GM12874 (cell line): ENCODE data around the gene CEP164.

Experiments
- TF ChIP-seq, protein P1 (sequence below): IDR thresholded peaks from 2 replicates; pipeline ENCODE4 v1.5.1; 2011; ENCODE audit warnings: low read depth, mild to moderate bottlenecking, control low read depth, low read length, moderate library complexity; ENCODE audit not compliant: insufficient read depth

CEP164 gene

DNA sequence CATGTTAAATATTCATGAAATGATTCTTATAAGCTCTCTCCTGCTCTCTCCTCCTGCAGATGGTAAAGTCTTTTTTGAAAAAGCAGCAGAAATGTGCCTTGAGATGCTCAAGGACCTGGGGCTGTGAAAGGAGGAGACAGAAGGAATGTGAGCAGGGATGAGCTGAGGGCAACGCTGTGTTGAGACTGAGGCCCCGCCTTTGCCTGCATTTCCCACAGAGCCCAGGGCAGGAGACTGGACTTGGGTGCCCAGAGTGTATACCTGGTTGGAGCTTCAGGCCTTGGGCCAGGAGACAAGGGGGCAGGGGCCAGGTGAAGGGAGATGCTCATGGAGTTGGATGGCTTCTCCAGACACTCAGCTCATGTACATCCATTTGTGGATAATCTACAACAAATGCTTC is 39.2 kb downstream of the CEP164 start:
- TF ChIP-seq, protein P1, sequence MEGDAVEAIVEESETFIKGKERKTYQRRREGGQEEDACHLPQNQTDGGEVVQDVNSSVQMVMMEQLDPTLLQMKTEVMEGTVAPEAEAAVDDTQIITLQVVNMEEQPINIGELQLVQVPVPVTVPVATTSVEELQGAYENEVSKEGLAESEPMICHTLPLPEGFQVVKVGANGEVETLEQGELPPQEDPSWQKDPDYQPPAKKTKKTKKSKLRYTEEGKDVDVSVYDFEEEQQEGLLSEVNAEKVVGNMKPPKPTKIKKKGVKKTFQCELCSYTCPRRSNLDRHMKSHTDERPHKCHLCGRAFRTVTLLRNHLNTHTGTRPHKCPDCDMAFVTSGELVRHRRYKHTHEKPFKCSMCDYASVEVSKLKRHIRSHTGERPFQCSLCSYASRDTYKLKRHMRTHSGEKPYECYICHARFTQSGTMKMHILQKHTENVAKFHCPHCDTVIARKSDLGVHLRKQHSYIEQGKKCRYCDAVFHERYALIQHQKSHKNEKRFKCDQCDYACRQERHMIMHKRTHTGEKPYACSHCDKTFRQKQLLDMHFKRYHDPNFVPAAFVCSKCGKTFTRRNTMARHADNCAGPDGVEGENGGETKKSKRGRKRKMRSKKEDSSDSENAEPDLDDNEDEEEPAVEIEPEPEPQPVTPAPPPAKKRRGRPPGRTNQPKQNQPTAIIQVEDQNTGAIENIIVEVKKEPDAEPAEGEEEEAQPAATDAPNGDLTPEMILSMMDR: no peak

DNA sequence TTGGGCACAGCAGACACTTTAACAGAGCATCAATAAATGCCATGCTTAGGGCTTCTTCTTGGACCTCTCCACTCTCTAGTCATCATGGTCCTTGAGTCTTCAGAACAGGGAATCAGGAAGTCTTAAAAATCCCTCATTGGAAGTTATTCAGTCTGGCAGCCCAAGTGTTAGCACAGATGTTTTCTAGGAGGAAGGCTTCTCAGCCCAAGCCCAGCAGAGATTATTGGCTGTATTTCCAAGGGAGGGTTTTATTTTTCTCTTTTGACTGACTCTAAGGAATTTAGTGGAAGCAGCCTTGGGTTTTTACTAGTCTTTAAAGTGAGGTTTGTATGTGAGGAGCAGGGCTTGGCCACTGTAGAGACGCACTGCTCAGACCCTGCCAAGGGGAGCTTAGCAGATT is 41.9 kb downstream of the CEP164 start:
- TF ChIP-seq, protein P1: no peak

DNA sequence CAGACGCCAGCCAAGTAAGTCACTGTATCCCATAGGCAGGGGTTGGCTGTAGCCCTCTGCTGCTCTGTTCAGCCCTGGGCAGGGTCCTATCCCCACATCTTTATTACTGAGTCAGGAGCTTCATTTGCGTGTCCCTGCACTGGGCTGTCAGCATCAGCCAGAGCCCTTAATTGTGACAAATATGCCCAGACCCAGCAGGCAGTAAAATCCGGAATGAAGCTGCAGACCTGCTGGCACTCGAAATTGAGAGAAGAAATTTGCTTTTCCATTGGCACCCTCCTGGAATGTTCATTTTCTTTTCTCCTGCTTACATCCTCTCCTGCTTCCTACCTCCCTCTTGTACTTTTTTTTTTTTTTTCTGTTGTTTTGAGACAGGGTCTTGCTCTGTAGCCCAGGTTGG is 43.8 kb downstream of the CEP164 start:
- TF ChIP-seq, protein P1: no peak

DNA sequence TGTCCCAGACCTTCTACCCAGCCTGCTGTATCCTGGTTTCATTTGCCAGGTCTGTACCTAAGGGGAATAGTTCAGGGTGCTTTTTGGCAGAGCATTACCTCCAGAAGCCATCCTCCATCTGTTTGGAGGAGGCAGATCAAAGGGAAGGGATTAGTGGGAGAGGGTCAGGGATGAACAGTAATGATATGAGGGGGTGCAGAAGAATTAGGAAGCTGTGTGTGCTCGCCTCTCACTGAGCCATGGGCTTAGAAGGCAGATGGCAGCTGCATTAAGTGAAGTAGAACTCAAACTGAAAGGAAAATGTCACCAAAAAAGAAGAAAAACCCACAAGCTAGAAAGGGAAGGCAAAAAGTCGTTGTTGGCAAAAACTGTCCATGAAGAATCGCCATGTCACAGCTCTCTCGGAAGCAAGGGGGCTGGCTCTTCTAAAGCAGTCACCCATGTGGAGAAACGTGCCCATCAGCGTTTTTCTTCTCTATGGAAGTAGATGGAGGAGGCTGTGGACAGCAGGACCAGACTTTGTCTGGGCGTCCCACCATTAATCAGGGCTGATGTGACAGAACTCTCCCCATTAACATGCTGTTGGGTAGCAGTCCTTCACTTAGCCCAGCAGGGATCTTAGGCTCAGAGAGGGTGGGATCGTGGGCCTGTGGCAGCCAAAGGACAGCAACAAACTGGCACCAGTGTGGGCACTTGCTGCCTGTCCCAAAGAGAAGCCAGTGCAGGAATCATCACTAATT is 46.8 kb downstream of the CEP164 start:
- TF ChIP-seq, protein P1: no peak

DNA sequence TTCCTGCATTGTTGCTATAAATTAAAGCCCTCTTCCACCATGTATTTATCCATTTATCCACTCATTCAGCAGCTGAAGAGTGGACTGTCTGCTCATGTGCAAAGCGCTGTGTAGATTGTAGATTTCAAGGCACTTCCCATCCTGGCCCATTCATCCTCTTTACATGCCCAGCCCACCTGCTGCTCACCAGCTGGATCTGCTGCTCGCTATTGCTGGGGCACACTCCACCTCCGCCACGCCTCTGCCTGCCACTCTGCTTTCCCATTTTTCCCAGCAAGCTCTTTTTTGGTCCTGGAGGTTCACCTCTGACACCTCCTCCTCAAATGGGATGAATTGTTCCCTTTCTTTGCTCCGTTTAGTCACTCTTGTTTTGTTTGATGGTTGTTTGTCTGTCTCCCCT is 48.3 kb downstream of the CEP164 start:
- TF ChIP-seq, protein P1: no peak

DNA sequence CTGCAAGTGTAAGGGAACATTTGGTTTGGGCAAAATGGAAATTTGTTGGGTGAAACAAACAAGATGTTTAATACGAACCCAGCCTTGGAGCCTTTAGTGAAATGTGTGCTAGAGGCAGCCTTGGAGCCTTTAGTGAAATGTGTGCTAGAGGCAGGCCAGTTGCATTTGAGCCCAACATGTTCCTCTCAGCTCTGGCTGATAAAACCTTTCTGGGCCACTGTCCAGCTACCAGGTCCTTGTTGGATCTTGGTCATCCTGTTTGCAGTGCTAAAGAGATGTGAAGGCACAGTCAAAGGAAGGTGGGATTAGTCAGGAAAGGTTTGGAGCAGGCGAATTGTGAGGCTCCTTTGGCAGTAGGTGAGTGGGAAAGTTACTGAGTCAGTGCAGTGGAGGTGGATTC is 48.9 kb downstream of the CEP164 start:
- TF ChIP-seq, protein P1: no peak

DNA sequence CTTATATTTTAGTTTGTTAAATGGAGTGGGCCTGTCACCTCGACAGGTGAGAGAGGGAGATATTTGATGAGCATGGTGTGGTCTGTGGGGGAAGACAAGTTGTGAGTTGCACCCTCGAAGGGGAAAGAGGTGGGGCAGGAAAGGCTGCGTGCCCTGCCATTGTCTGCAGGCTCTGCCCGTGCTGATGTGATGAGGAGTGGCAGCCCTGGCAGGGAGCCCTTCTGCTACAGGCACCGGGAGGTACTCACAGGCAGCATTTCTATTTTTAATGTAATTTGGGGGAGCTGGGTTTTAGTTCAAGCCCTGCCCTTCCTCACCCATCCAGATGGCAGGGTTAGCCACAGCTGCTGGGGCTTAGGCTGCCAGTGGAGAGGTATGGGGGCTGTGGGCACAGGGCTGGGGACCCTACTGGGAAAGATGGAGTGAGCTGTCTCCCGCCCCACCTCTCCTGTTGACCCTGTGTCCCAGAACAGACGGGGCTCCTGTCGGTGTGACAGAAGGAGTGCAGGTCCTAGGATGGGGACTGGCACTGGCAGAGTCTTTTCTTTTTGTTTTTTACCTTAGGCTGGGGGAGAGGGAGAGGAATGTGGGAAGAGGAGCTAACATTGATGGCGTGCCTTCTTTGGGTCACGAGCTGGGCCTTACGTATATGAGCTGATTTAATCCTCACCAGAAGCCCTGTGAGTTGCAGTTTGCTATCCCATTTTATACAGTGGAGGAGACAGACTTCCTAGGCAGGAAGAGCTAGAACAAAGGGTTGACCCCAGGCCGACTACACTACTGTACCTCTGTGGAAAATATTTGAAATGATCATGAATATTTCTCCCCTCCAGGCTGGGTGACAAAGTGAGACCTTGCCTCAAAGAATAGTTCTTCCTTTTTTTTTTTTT is 51.6 kb downstream of the CEP164 start:
- TF ChIP-seq, protein P1: no peak
